Fibroblast of skin of back (primary cell): ENCODE data around the gene CERT1.

Experiments used
- DNase-seq: peaks from one replicate; pipeline ENCODE4 v3.0.0-alpha.2; 2013

The CERT1 gene

GRCh38 chr5:75387806-75388205 lies 123.6 kb downstream of the CERT1 start:
- no peak for DNase-seq

GRCh38 chr5:75384218-75384617 lies 127.2 kb downstream of the CERT1 start:
- no peak for DNase-seq

GRCh38 chr5:75381456-75381855 lies 130.0 kb downstream of the CERT1 start:
- no peak for DNase-seq

GRCh38 chr5:75380099-75380498 lies 131.3 kb downstream of the CERT1 start:
- DNase-seq: no peak

- DNase-seq: no peak
These were observed 136.0 kb downstream of the CERT1 start for GRCh38 chr5:75375414-75375813.

- DNase-seq: no peak
These were observed 137.0 kb downstream of the CERT1 start for GRCh38 chr5:75374394-75374814.

GRCh38 chr5:75373862-75374261 lies 137.6 kb downstream of the CERT1 start:
- no peak for DNase-seq

GRCh38 chr5:75368391-75368790 lies 143.0 kb downstream of the CERT1 start:
- peak; percentile 41 for DNase-seq

GRCh38 chr5:75367401-75367800 lies 144.0 kb downstream of the CERT1 start:
- peak; percentile 48 for DNase-seq

GRCh38 chr5:75366787-75367186 lies 144.6 kb downstream of the CERT1 start:
- no peak for DNase-seq

- no peak for DNase-seq
These were observed 145.7 kb downstream of the CERT1 start for GRCh38 chr5:75365740-75366139.

- DNase-seq: no peak
These were observed 146.7 kb downstream of the CERT1 start for GRCh38 chr5:75364571-75365280.

GRCh38 chr5:75363726-75364495 lies 147.5 kb downstream of the CERT1 start:
- DNase-seq: no peak

GRCh38 chr5:75363111-75363510 lies 148.3 kb downstream of the CERT1 start:
- DNase-seq: no peak

- DNase-seq: no peak
These were observed 148.9 kb downstream of the CERT1 start for GRCh38 chr5:75362474-75362975.

- DNase-seq: no peak
These were observed 150.1 kb downstream of the CERT1 start for GRCh38 chr5:75361310-75361709.

- DNase-seq: peak; percentile 6
These were observed 153.3 kb downstream of the CERT1 start for GRCh38 chr5:75358117-75358516.

GRCh38 chr5:75356719-75357118 lies 154.7 kb downstream of the CERT1 start:
- no peak for DNase-seq

- no peak for DNase-seq
These were observed 156.2 kb downstream of the CERT1 start for GRCh38 chr5:75355236-75355635.

- DNase-seq: no peak
These were observed 160.1 kb downstream of the CERT1 start for GRCh38 chr5:75351139-75351926.

GRCh38 chr5:75349663-75350062 lies 161.8 kb downstream of the CERT1 start:
- DNase-seq: no peak

GRCh38 chr5:75348241-75348640 lies 163.2 kb downstream of the CERT1 start:
- DNase-seq: peak; percentile 67

GRCh38 chr5:75342836-75343235 lies 168.6 kb downstream of the CERT1 start:
- peak; percentile 25 for DNase-seq
